ENCODE measurements around the gene COA7. TPM values are rescaled to one million over a fixed set of nuclear protein-coding genes. Genes with fewer than 3 reads are reported as not detected.
"Not testable (repeated sequence)": the region's sequence is repeated elsewhere in the genome, so short reads cannot be mapped to it uniquely, and the experiment has no call there.

COA7 gene
- total RNA-seq, 2 donors from 2014 or later = 23.5 to 29.9 TPM

- Histone ChIP-seq H3K4me3 (ENCODE audit: low read length) (no peak overlapping the region), H3K9me3 (ENCODE audit: control insufficient read depth, low read length) (peaks cover 11% of the 10 kb centered on the region), H3K4me1 (ENCODE audit: control insufficient read depth, insufficient read depth, low read length) (no peaks in the 10 kb centered on the region), H3K27me3 (ENCODE audit: control insufficient read depth, insufficient read depth, low read length, poor library complexity, severe bottlenecking) (no peaks in the 10 kb centered on the region), H3K27ac (ENCODE audit: low read depth, low read length) (no peak overlapping the region), H3K9ac (ENCODE audit: extremely low read depth, low read length, poor library complexity, severe bottlenecking) (no peak overlapping the region), H3K36me3 (ENCODE audit: control insufficient read depth, insufficient read depth, low read length) (peaks cover 23% of the 10 kb centered on the region)
- Mint-ChIP-seq H3K4me1 (peaks cover 3% of the 10 kb centered on the region), H3K27ac (no peak overlapping the region), H3K27me3 (ENCODE audit: insufficient read depth) (no peaks in the 10 kb centered on the region), H3K4me3 (no peak overlapping the region), H3K9me3 (peaks cover 17% of the 10 kb centered on the region), H3K36me3 (ENCODE audit: low read depth) (peaks cover 23% of the 10 kb centered on the region)
- no peak for TF ChIP-seq CTCF (conservative IDR thresholded peaks at IDR 0.05)
- DNase-seq = no peak
- WGBS, 2 experiments (ENCODE audit: insufficient coverage in 1 of 2, insufficient read length in 1 of 2) = 91 to 97% methylated on average over 3 to 5 of the region's 5 CpGs
These were observed 40.0 kb upstream of the COA7 start for GRCh38 chr1:52738148-52738547.

DNA sequence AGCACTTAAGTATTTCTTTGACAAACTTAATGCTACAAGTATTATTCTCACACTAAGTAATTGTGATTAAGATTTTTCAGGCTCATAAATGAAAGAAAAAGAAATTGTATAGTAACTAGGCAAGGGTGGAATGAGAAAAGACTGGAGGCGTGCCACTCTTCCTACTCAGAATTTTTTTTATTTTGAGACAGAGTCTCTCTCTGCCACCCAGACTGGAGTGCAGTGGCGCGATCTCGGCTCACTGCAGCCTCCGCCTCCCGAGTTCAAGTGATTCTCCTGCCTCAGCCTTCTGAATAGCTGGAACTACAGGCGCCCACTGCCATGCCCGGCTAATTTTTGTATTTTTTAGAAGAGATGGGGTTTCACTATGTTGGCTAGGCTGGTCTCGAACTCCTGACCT, 37.2 kb upstream of the COA7 start:
- H3K4me1 ChIP-seq (ENCODE audit: control insufficient read depth, insufficient read depth, low read length); H3K4me3 Mint-ChIP-seq; H3K9me3 ChIP-seq (ENCODE audit: control insufficient read depth, low read length); H3K27me3 ChIP-seq (ENCODE audit: control insufficient read depth, insufficient read depth, low read length, poor library complexity, severe bottlenecking); H3K27ac Mint-ChIP-seq; H3K4me1 Mint-ChIP-seq; H3K9me3 Mint-ChIP-seq; H3K27ac ChIP-seq (ENCODE audit: low read depth, low read length); H3K27me3 Mint-ChIP-seq (ENCODE audit: insufficient read depth); H3K4me3 ChIP-seq (ENCODE audit: low read length); DNase-seq; H3K9ac ChIP-seq (ENCODE audit: extremely low read depth, low read length, poor library complexity, severe bottlenecking): not testable (repeated sequence)
- peaks cover 13% of the 10 kb centered on the region for H3K36me3 Mint-ChIP-seq (ENCODE audit: low read depth)
- 98 to 100% methylated on average over 2 to 9 of the region's 9 CpGs for WGBS, 2 experiments (ENCODE audit: insufficient coverage in 1 of 2, insufficient read length in 1 of 2)
- peaks cover 15% of the 10 kb centered on the region for H3K36me3 ChIP-seq (ENCODE audit: control insufficient read depth, insufficient read depth, low read length)

DNA sequence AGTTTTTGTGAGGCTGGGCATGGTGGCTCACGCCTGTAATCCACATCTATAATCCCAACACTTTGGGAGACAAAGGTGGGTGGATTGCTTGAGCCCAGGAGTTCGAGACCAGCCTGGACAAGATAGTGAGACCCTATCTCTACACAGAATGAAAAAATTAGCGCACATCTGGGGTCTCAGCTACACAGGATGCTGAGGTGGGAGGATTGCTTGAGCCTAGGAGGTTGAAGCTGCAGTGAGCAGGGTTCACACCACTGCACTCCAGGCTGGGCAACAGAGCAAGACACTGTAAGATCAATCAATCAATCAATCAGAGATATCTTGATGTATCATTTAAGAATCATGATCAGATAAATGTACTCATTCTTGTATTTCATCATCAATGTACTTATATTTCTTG, 35.2 kb upstream of the COA7 start:
- no peaks in the 10 kb centered on the region for H3K27me3 ChIP-seq (ENCODE audit: control insufficient read depth, insufficient read depth, low read length, poor library complexity, severe bottlenecking)
- Mint-ChIP-seq H3K4me3 (no peak overlapping the region), H3K4me1 (no peaks in the 10 kb centered on the region)

More for the DNA sequence above, 35.2 kb upstream of the COA7 start:
- H3K27ac Mint-ChIP-seq = no peak overlapping the region
- no peak for TF ChIP-seq CTCF (conservative IDR thresholded peaks at IDR 0.05)
- Histone ChIP-seq H3K27ac (ENCODE audit: low read depth, low read length) (no peak overlapping the region), H3K9ac (ENCODE audit: extremely low read depth, low read length, poor library complexity, severe bottlenecking) (no peak overlapping the region), H3K4me3 (ENCODE audit: low read length) (no peak overlapping the region), H3K9me3 (ENCODE audit: control insufficient read depth, low read length) (no peaks in the 10 kb centered on the region), H3K4me1 (ENCODE audit: control insufficient read depth, insufficient read depth, low read length) (no peaks in the 10 kb centered on the region), H3K36me3 (ENCODE audit: control insufficient read depth, insufficient read depth, low read length) (peaks cover 12% of the 10 kb centered on the region)
- no peaks in the 10 kb centered on the region for H3K9me3 Mint-ChIP-seq
- no peaks in the 10 kb centered on the region for H3K27me3 Mint-ChIP-seq (ENCODE audit: insufficient read depth)
- WGBS, 2 experiments (ENCODE audit: insufficient coverage in 1 of 2, insufficient read length in 1 of 2) = 98 to 100% methylated on average over 2 to 3 of the region's 3 CpGs
- peaks cover 11% of the 10 kb centered on the region for H3K36me3 Mint-ChIP-seq (ENCODE audit: low read depth)
- no peak for DNase-seq
